GM21360 (cell line): Measurements from ENCODE around the gene ARHGAP4.

Experiments used
- ATAC-seq: cut with Tn5 transposase; IDR thresholded peaks from one replicate; pipeline ENCODE4 v1.9.1; 2021; ENCODE audit warnings: mild to moderate bottlenecking, moderate library complexity; ENCODE audit not compliant: unreplicated experiment

ARHGAP4 gene

GRCh38 chrX:153925739-153926551 lies at the start of gene ARHGAP4:
Gene ARHGAP4 (minus strand): TSS chrX:153926264. CDS start chrX:153926202, 62 bp downstream.
- no peak for ATAC-seq

- no peak for ATAC-seq
These were observed 48.7 kb upstream of the ARHGAP4 start for GRCh38 chrX:153974726-153975286.

GRCh38 chrX:153974003-153974725 lies 48.1 kb upstream of the ARHGAP4 start:
- ATAC-seq = no peak

- ATAC-seq = no peak
These were observed 47.3 kb upstream of the ARHGAP4 start for GRCh38 chrX:153973127-153974002.

GRCh38 chrX:153972368-153973126 lies 46.5 kb upstream of the ARHGAP4 start, which contains the start of gene TMEM187:
Gene TMEM187 (plus strand): TSS chrX:153972754. CDS start chrX:153982063, 9,309 bp downstream.
- ATAC-seq = peak; percentile 45

GRCh38 chrX:153971450-153972367 lies 45.6 kb upstream of the ARHGAP4 start, which contains the start of gene HCFC1:
Gene HCFC1 (minus strand): TSS chrX:153971818. CDS start chrX:153970840, 978 bp downstream.
- peak; percentile 30 for ATAC-seq

GRCh38 chrX:153971124-153971449 lies 45.0 kb upstream of the ARHGAP4 start:
- peak; percentile 23 for ATAC-seq

GRCh38 chrX:153970357-153971123 lies 44.5 kb upstream of the ARHGAP4 start:
- no peak for ATAC-seq

- no peak for ATAC-seq
These were observed 43.9 kb upstream of the ARHGAP4 start for GRCh38 chrX:153969904-153970356.

- ATAC-seq = no peak
These were observed 43.2 kb upstream of the ARHGAP4 start for GRCh38 chrX:153969125-153969903.

- ATAC-seq = no peak
These were observed 42.7 kb upstream of the ARHGAP4 start for GRCh38 chrX:153968754-153969124.

GRCh38 chrX:153968255-153968654 lies 42.2 kb upstream of the ARHGAP4 start:
- ATAC-seq = no peak

GRCh38 chrX:153967536-153968224 lies 41.6 kb upstream of the ARHGAP4 start:
- no peak for ATAC-seq

- ATAC-seq = no peak
These were observed 40.9 kb upstream of the ARHGAP4 start for GRCh38 chrX:153966841-153967535.

- ATAC-seq = no peak
These were observed 40.2 kb upstream of the ARHGAP4 start for GRCh38 chrX:153966283-153966688.

GRCh38 chrX:153965406-153965805 lies 39.3 kb upstream of the ARHGAP4 start:
- no peak for ATAC-seq
